NK-92 treated with Interleukin-12 subunit alpha and Interleukin-12 subunit beta, amount 100 ng/mL, for 24 hours (cell line): ENCODE measurements around the gene CYS1.
"Not testable (repeated sequence)": the region's sequence is repeated elsewhere in the genome, so short reads cannot be mapped to it uniquely, and the experiment has no call there.

Experiments used
- DNase-seq: peaks from one replicate; lab custom pipeline; 2025; lab: John Stamatoyannopoulos, UW

CYS1 gene

DNA sequence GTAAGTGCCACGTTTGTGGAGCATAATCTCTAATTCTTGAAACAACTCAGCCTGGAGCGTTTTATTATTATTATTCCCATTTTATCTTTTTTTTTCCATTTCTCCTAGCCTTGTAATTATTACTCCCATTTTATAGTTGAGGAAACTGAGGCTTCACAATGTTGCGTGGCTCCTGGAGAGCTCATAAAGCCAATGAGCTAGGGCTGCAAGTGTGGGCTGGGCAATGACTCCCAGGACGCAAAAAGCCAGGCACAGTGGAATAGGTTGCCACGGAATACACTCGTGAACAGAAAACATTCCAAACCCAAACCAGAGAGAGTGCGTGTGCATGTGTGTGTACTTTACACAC is 50.4 kb downstream of the CYS1 start:
- DNase-seq: no peak

DNA sequence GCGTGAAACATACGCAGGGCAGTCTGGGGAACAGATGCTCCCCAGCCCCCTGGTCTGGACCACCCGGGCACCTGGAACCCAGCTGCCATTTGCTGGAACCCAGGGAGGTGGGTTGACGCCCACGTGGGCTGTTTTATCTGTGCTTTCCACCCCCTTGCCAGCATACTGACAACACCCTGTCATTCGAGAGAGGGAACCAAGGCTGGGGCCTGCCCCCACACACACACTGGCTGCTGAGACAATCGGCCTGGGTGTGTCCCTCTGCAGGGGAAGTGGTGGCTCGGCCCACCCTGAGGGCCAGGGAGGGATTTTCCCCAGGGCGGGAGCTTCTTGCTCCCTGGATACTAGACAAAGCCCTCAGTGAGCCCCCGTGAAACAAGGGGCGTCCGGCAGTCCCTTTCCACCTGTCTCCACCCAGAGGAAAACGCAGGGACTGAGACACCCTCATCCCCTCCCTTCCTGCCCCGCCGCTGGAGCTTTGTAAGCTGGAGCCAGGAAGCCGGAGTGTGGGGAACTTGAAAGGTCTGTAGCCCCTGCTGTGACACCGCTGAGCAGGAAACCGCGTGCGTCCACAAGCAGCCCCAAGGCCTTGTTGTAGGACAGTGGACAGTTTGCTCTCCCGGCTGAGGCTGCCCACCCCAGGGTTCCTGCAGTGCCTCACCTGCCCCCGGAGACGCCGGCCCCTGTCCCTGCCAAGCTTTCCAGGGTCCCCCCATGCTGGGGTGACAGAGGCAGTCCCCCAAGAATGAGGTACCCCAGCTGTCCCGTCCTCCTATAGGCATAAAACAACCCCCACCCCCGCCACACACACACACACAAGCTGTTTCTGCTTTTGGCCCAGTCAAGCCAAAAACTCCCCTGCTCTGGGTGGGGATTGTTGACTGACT is 51.0 kb downstream of the CYS1 start:
- no peak for DNase-seq

DNA sequence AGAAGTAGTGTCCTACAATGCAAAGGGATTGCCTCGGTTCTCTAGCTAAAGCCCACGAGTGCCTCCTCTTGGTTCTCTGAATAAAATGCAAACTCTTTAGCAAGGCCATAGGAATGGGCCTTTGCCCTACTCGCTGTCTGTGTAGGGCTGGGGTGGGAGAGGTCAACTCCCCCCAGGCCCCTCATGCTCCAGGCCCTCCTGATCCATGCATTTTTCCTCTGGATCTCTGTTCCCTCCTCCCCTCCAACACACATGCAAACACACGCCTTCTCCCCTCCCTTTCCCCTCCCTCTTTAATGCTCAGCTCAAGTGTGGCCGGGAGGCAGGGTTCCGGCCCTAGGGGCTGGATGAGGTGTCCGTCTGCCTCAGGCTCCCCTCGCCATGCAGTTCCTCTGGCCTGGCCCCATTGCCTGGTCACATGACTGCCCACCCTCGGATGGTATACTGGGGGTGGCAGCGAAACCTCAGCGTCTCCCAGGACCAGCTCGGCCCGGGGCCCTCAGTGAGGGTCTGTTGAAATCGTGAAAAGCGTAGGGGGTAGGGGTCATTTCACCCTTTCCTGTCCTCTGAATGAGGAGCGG is 51.7 kb downstream of the CYS1 start:
- no peak for DNase-seq

DNA sequence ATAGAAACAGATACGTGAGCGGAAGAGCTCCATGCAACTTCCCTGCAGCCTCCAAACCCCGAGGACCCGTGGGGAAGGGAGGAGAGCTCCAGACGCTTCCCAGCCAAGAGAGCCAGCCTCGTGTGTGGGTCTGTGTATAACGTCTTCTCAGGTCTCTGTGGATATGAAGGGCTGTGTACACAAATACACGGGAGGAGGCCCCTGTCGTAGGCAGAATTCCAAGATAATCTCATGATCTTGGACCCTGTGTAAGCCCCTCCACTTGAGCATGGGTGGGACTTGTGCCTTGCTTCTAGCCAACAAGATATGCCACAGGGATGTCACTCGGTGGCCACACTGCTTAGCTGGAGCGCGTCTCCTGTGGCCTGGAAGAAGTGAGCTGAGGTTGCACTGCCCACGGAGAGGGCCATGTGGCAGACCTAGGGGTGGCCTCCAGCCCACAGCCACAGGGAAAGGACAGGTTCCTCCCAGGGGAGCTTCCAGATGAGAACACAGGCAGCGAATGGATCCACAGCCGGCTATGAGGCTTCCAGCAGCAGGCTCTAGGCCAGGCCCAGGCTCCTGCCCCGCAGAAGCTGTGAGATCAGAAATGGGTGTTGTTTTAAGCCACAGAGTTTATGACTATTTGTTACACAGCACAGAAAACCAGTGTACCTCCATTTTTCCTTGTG is 52.4 kb downstream of the CYS1 start:
- DNase-seq: no peak

DNA sequence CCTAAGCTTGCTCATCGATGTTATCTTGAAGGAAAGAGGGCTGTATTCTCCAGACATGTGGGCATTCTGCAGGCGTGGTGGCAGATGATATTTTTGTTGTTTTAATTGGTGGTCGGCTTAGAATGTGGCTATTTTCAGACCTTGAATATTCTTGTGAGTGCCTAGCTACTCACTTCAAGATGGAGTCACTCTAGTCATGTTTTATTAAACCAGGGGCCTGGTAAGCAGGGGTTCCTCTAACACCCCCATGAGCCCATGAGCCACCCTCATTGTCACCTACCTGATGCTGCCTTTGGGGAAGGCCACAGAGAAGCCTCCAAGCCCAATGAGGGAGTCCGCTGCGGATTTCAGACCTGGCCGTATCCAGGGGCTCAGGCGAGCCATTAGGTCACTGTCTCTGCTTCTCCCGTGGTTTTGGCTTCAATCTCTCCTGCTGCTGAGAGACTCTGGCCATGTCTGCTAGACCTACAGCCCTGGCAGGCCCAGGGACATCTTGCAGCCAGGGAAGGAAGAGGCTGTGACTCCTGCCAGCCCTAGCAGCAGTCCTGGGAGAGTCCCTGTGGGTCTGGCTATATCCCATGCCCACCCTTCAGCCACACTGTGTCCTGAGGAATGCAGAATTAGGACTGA is 53.2 kb downstream of the CYS1 start:
- no peak for DNase-seq

- no peak for DNase-seq
These were observed 57.1 kb downstream of the CYS1 start for GRCh38 chr2:10022966-10023662.

GRCh38 chr2:10022445-10022844 is 57.8 kb downstream of the CYS1 start:
- DNase-seq: no peak

GRCh38 chr2:10022041-10022421 is 58.2 kb downstream of the CYS1 start:
- DNase-seq: no peak

- DNase-seq: no peak
These were observed 60.4 kb downstream of the CYS1 start for GRCh38 chr2:10019602-10020400.

DNA sequence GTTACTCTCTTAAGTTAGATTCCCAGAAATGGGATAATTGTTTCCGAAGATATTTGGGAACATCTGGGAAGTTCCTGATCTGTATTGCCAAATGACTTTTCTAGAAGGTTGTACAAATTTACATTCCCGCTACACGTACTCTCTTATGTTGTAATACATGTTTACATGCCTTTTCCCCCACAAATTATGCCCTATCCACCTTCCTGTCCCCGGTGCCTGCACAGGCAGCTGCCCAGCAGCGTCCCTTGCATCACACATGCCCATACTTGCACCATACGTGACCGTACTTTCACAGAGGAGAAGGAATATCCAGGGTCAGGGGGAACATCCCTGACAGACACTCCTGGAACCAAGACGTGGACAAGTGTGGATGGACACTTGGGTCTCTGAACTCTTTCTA is 61.0 kb downstream of the CYS1 start:
- no peak for DNase-seq

- no peak for DNase-seq
These were observed 62.8 kb downstream of the CYS1 start for GRCh38 chr2:10017313-10017941.

DNA sequence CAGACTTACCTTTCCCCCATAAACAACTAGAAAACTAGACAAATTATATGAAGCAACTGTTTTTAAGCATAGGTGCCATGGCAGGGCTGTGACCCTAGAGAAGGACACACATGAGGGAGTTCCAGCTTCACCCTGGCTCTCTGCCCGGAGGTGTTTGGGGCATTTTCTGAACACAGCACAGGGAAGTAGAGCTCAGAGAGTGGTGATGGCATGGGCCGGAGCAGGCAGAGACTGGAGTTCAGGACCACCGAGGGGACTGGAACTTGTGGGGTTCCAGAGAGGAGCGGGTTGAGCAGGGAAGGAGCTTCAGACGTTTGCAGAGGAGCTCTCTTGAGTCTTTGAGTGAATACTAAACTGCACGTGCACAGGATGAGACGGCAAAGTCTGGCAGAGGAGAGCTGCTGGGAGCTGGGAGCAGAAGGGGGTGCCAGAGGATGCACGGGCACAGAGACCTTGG is 63.4 kb downstream of the CYS1 start:
- no peak for DNase-seq

DNA sequence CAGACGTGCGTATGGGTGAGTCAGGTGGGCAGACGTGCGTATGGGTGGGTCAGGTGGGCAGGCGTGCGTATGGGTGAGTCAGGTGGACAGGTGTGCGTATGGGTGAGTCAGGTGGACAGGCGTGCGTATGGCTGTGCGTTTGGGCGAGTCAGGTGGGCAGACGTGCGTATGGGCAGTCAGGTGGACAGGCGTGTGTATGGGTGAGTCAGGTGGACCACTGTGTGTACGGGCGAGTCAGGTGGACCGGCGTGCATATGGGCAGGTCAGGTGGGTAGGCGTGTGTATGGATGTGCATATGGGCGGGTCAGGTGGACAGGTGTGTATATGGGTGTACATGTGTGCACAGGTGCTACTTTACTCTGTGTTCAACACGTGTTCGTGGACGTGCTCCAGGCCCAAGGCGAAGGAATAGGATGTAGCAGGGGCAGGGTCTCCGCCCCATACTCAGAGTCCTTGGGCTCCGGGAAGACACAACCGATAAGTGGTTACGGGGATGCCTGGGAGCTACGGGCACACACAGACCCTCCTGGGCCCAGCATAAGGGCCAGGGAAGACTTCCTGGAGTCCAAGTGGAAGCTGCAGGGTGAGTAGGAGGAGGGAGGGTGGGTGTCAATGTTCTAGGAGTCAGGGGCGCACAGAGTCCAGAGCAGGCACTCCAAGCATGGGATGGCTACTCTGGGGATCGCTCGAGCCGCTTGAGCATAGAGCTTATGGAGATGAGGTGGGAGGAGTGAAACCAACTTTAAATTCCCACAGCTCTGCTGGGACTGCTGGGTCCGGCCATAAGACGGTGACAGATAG is 64.0 kb downstream of the CYS1 start:
- no peak for DNase-seq

DNA sequence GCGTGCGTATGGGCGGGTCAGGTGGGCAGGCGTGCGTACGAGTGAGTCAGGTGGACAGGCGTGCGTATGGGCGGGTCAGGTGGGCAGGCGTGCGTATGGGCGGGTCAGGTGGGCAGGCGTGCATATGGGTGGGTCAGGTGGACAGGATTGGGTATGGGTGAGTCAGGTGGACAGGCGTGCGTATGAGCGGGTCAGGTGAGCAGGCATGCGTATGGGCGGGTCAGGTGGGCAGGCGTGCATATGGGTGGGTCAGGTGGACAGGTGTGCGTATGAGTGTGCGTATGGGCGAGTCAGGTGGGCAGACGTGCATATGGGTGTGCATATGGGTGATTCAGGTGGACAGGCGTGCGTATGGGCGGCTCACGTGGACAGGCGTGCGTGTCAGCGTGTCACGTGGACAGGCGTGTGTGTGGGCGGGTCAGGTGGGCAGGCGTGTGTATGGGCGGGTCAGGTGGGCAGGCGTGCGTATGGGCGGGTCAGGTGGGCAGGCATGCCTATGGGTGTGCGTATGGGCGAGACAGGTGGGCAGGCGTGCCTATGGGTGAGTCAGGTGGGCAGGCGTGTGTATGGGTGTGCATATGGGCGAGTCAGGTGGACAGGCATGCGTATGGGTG is 64.7 kb downstream of the CYS1 start:
- not testable (repeated sequence) for DNase-seq

DNA sequence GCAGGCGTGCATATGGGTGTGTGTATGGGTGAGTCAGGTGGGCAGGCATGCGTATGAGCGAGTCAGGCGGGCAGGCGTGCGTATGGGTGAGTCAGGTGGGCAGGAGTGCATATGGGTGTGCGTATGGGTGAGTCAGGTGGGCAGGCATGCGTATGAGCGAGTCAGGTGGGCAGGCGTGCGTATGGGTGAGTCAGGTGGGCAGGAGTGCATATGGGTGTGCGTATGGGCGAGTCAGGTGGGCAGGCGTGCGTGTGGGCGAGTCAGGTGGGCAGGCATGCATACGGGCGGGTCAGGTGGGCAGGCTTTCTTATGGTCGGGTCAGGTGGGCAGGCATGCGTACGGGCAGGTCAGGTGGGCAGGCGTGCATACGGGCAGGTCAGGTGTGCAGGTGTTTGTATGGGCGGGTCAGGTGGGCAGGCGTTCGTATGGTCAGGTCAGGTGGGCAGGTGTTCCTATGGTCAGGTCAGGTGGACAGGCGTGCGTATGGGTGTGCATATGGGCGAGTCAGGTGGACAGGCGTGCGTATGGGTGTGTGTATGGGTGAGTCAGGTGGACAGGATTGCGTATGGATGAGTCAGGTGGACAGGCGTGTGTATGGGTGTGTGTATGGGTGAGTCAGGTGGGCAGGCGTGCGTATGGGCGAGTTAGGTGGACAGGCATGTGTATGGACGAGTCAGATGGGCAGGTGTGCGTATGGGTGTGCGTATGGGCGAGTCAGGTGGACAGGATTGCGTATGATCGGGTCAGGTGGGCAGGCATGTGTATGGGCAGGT is 65.6 kb downstream of the CYS1 start:
- no peak for DNase-seq

GRCh38 chr2:10013651-10014417 is 66.4 kb downstream of the CYS1 start:
- not testable (repeated sequence) for DNase-seq

GRCh38 chr2:10012963-10013461 is 67.2 kb downstream of the CYS1 start:
- no peak for DNase-seq
